Fibroblast of lung (primary cell): ENCODE results near the gene APBA1. TPM values are rescaled to one million over a fixed set of nuclear protein-coding genes. Genes with fewer than 3 reads are reported as not detected.

ENCODE experiments used
- DNase-seq, 2 donors: peaks; one replicate each; pipeline versions ENCODE4 v3.0.0 to v3.0.0-alpha.2; 2010; ENCODE audit warnings: low read depth in 2 of 2
- H2AFZ ChIP-seq: 2 replicates; pipeline ENCODE4 v1.5.1; 2012; ENCODE audit warnings: low read length, control low read depth, inconsistent platforms
- H3K27ac ChIP-seq: 2 replicates; pipeline ENCODE4 v1.5.1; 2011; ENCODE audit warnings: low read length, control low read depth; ENCODE audit not compliant: insufficient read depth
- H3K27me3 ChIP-seq: 2 replicates; pipeline ENCODE4 v1.5.1; 2011; ENCODE audit warnings: mild to moderate bottlenecking, low read length; ENCODE audit not compliant: control insufficient read depth, insufficient read depth
- H3K36me3 ChIP-seq: 2 replicates; pipeline ENCODE4 v1.5.1; 2011; ENCODE audit warnings: low read length; ENCODE audit not compliant: control insufficient read depth, insufficient read depth
- H3K4me1 ChIP-seq: 2 replicates; pipeline ENCODE4 v1.5.1; 2011; ENCODE audit warnings: low read length; ENCODE audit not compliant: control insufficient read depth, insufficient read depth; ENCODE audit errors: extremely low read depth
- H3K4me2 ChIP-seq: 2 replicates; pipeline ENCODE4 v1.5.1; 2011; ENCODE audit warnings: low read length, control low read depth; ENCODE audit not compliant: insufficient read depth; ENCODE audit errors: extremely low read depth
- H3K4me3 ChIP-seq, 4 experiments: fragments of 200-600 bp in 1 of 4; sonication (generic) in 1 of 4; replicated peaks in 1 of 4; 2 replicates each; pipeline ENCODE4 v1.5.1; 2011 to 2016; ENCODE audit warnings: low read length in 4 of 4, low read depth in 3 of 4, mild to moderate bottlenecking in 3 of 4, control low read depth in 2 of 4, inconsistent platforms in 1 of 4, mixed read lengths in 1 of 4; ENCODE audit not compliant: insufficient read depth in 1 of 4; ENCODE audit errors: control extremely low read depth in 1 of 4
- H3K79me2 ChIP-seq: 2 replicates; pipeline ENCODE4 v1.5.1; 2012; ENCODE audit warnings: mild to moderate bottlenecking, low read length, inconsistent platforms; ENCODE audit not compliant: control insufficient read depth, insufficient read depth
- H3K9ac ChIP-seq: 2 replicates; pipeline ENCODE4 v1.5.1; 2011; ENCODE audit warnings: mild to moderate bottlenecking, low read length, control low read depth; ENCODE audit not compliant: insufficient read depth
- H3K9me3 ChIP-seq: 2 replicates; pipeline ENCODE4 v1.5.1; 2012; ENCODE audit warnings: low read depth, low read length; ENCODE audit not compliant: control insufficient read depth, insufficient read depth
- H4K20me1 ChIP-seq: 2 replicates; pipeline ENCODE4 v1.5.1; 2011; ENCODE audit warnings: low read length; ENCODE audit not compliant: control insufficient read depth, insufficient read depth; ENCODE audit errors: extremely low read depth
- CTCF ChIP-seq, 2 donors: IDR thresholded peaks in 1 of 2; conservative IDR thresholded peaks in 1 of 2; 1 replicate in 1 of 2; 2 replicates in 1 of 2; pipeline ENCODE4 v1.5.1; 2011 to 2012; ENCODE audit warnings: low read length in 2 of 2, control low read depth in 1 of 2, inconsistent platforms in 1 of 2, low read depth in 1 of 2, mild to moderate bottlenecking in 1 of 2
- EZH2 ChIP-seq: IDR thresholded peaks from 2 replicates; pipeline ENCODE4 v1.5.1; 2012; ENCODE audit warnings: low read length, control low read depth, mild to moderate bottlenecking; ENCODE audit errors: missing control alignments
- polyA plus RNA-seq, 2 donors: library from polyadenylated mRNA; depleted of rRNA in 1 of 2; stranded (reverse) in 1 of 2; unstranded in 1 of 2; fragments of >200 nt; gene quantifications; 2 replicates each; pipeline ENCODE4 v1.2.1, GENCODE V29; 2011 to 2012; ENCODE audit warnings: missing spikeins in 1 of 2
- total RNA-seq: library from RNA; depleted of rRNA; stranded (reverse); fragments of >200 nt; gene quantifications from 2 replicates; pipeline ENCODE4 v1.2.1, GENCODE V29; 2014

Gene APBA1
- total and polyA plus RNA-seq, 2 donors (not counting 1 experiment from before 2014, with no cell fraction given): 5.0 to 8.8 TPM

GRCh38 chr9:69579032-69579758 lies 93.0 kb downstream of the APBA1 start:
- H3K9me3 ChIP-seq: no peaks in the 10 kb centered on the region
- H3K4me2 ChIP-seq: no peak overlapping the region
- H3K27ac ChIP-seq: no peak overlapping the region
- H3K9ac ChIP-seq: no peak overlapping the region
- no peaks in the 10 kb centered on the region for H4K20me1 ChIP-seq
- no peaks in the 10 kb centered on the region for H3K4me1 ChIP-seq
- no peak overlapping the region for H3K4me3 ChIP-seq
- DNase-seq: no peak
- TF ChIP-seq CTCF (conservative IDR thresholded peaks at IDR 0.05 in 1 of 2, IDR thresholded peaks at IDR 0.05 in 1 of 2; ENCODE audit: low read depth in 1 of 2, low read length in 2 of 2): no peak
- no peak for TF ChIP-seq EZH2
- no peaks in the 10 kb centered on the region for H3K27me3 ChIP-seq
- no peak overlapping the region for H2AFZ ChIP-seq
- no peaks in the 10 kb centered on the region for H3K79me2 ChIP-seq
- H3K36me3 ChIP-seq: no peaks in the 10 kb centered on the region

GRCh38 chr9:69578026-69578425 lies 94.1 kb downstream of the APBA1 start:
- no peak for DNase-seq

GRCh38 chr9:69577123-69577522 lies 95.0 kb downstream of the APBA1 start:
- Histone ChIP-seq H3K36me3 (no peaks in the 10 kb centered on the region), H3K9me3 (no peaks in the 10 kb centered on the region), H4K20me1 (no peaks in the 10 kb centered on the region), H2AFZ (no peak overlapping the region), H3K4me2 (no peak overlapping the region), H3K27ac (no peak overlapping the region), H3K4me3 (no peak overlapping the region), H3K9ac (no peak overlapping the region), H3K79me2 (no peaks in the 10 kb centered on the region), H3K4me1 (no peaks in the 10 kb centered on the region), H3K27me3 (no peaks in the 10 kb centered on the region)
- TF ChIP-seq CTCF (conservative IDR thresholded peaks at IDR 0.05 in 1 of 2, IDR thresholded peaks at IDR 0.05 in 1 of 2; ENCODE audit: low read depth in 1 of 2, low read length in 2 of 2): no peak
- TF ChIP-seq EZH2: no peak
- no peak for DNase-seq

More at GRCh38 chr9:69578026-69578425, 94.1 kb downstream of the APBA1 start:
- Histone ChIP-seq H3K27ac (no peak overlapping the region), H4K20me1 (no peaks in the 10 kb centered on the region), H3K27me3 (no peaks in the 10 kb centered on the region), H3K4me3 (no peak overlapping the region), H3K79me2 (no peaks in the 10 kb centered on the region), H3K36me3 (no peaks in the 10 kb centered on the region), H3K4me1 (no peaks in the 10 kb centered on the region), H3K9me3 (no peaks in the 10 kb centered on the region), H3K4me2 (no peak overlapping the region), H3K9ac (no peak overlapping the region), H2AFZ (no peak overlapping the region)
- TF ChIP-seq CTCF (conservative IDR thresholded peaks at IDR 0.05 in 1 of 2, IDR thresholded peaks at IDR 0.05 in 1 of 2; ENCODE audit: low read depth in 1 of 2, low read length in 2 of 2): no peak
- no peak for TF ChIP-seq EZH2
